Mucosa of stomach (tissue), 1 donor: ENCODE measurements around the gene LHFPL6.

Source experiments
- H3K27me3 ChIP-seq: one replicate; pipeline ENCODE4 v1.7.0; 2013; ENCODE audit warnings: mild to moderate bottlenecking, low read length; ENCODE audit not compliant: control insufficient read depth, insufficient read depth
- H3K36me3 ChIP-seq: one replicate; pipeline ENCODE4 v1.7.0; 2013; ENCODE audit warnings: low read length; ENCODE audit not compliant: control insufficient read depth, insufficient read depth
- H3K4me1 ChIP-seq: one replicate; pipeline ENCODE4 v1.7.0; 2013; ENCODE audit warnings: mild to moderate bottlenecking, low read length; ENCODE audit not compliant: control insufficient read depth, insufficient read depth
- H3K4me3 ChIP-seq: one replicate; pipeline ENCODE4 v1.7.0; 2013; ENCODE audit warnings: low read length
- H3K9ac ChIP-seq: one replicate; pipeline ENCODE4 v1.7.0; 2013; ENCODE audit warnings: mild to moderate bottlenecking, low read length, moderate library complexity
- H3K9me3 ChIP-seq: one replicate; pipeline ENCODE4 v1.7.0; 2013; ENCODE audit warnings: mild to moderate bottlenecking, low read length, moderate library complexity; ENCODE audit not compliant: control insufficient read depth
- donor health status: Pancreatic carcinoma.

The LHFPL6 gene

DNA sequence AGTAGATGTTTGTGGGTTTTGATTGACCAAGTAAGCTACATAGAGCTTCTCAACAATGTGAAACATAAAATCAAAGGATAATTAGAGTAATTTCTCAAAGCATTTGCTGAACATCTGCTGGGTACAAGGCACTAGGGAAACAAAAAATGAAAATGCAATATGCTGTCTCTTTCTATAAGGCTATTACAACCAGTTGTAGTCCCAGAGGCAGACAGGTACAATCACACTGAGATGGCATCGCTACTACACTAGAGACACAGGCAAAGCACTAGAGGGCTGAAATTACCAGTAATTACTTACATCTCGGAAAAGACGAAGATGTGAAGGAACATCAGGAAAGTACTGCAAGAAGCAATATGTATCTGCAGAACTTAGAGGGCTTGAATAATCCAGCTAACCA is 133.3 kb downstream of the LHFPL6 start:
- H3K36me3 ChIP-seq = no peaks in the 10 kb centered on the region
- no peak overlapping the region for H3K9ac ChIP-seq
- H3K27me3 ChIP-seq = no peaks in the 10 kb centered on the region
- H3K4me1 ChIP-seq = no peaks in the 10 kb centered on the region
- no peak overlapping the region for H3K4me3 ChIP-seq
- no peaks in the 10 kb centered on the region for H3K9me3 ChIP-seq

- no peaks in the 10 kb centered on the region for H3K36me3 ChIP-seq
Measured at GRCh38 chr13:39468306-39468705, 134.7 kb downstream of the LHFPL6 start.

GRCh38 chr13:39463611-39464010 is 139.4 kb downstream of the LHFPL6 start:
- H3K27me3 ChIP-seq = no peaks in the 10 kb centered on the region
- no peaks in the 10 kb centered on the region for H3K9me3 ChIP-seq
- no peaks in the 10 kb centered on the region for H3K36me3 ChIP-seq
- H3K9ac ChIP-seq = no peak overlapping the region
- no peaks in the 10 kb centered on the region for H3K4me1 ChIP-seq
- no peak overlapping the region for H3K4me3 ChIP-seq

More at GRCh38 chr13:39468306-39468705, 134.7 kb downstream of the LHFPL6 start:
- Histone ChIP-seq H3K27me3 (no peaks in the 10 kb centered on the region), H3K9me3 (no peaks in the 10 kb centered on the region), H3K4me1 (no peaks in the 10 kb centered on the region), H3K4me3 (no peak overlapping the region), H3K9ac (no peak overlapping the region)

- Histone ChIP-seq H3K9ac (no peak overlapping the region), H3K4me1 (no peaks in the 10 kb centered on the region), H3K27me3 (no peaks in the 10 kb centered on the region), H3K9me3 (no peaks in the 10 kb centered on the region), H3K36me3 (no peaks in the 10 kb centered on the region), H3K4me3 (no peak overlapping the region)
Measured at GRCh38 chr13:39462906-39463305, 140.1 kb downstream of the LHFPL6 start.

- no peaks in the 10 kb centered on the region for H3K27me3 ChIP-seq
- H3K9ac ChIP-seq = no peak overlapping the region
- no peaks in the 10 kb centered on the region for H3K36me3 ChIP-seq
- no peaks in the 10 kb centered on the region for H3K9me3 ChIP-seq
- H3K4me1 ChIP-seq = no peaks in the 10 kb centered on the region
- no peak overlapping the region for H3K4me3 ChIP-seq
Measured at GRCh38 chr13:39462428-39462827, 140.6 kb downstream of the LHFPL6 start.

DNA sequence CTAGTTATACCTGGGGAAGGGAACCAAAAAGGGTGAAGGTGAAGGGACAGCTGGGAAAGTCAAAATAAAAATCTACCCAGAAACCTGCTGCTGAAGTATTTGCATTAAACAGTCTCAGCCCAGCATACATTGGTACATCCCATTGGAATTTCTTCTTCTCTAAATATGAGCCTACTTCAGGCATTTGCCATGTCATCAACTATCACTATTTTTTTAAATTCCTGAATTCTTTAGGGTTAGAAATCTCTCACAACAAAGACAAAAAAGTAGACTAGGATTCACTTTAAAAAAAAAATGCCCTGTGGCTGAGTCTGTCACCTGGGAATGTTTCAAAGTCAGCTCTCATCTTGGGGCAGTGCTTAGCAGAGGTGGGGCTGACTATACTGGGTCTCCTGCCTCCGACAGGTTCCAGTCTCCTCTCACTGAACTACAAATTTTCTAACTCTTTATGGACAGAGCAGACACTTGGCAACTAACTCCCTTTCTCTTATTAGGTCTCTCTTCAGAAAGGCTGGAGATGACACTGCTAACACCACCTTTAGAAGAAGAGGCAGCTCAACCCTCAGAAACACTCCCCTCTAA is 141.2 kb downstream of the LHFPL6 start:
- no peak overlapping the region for H3K4me3 ChIP-seq
- no peaks in the 10 kb centered on the region for H3K4me1 ChIP-seq
- no peaks in the 10 kb centered on the region for H3K9me3 ChIP-seq
- H3K27me3 ChIP-seq = no peaks in the 10 kb centered on the region
- H3K9ac ChIP-seq = no peak overlapping the region
- no peaks in the 10 kb centered on the region for H3K36me3 ChIP-seq

DNA sequence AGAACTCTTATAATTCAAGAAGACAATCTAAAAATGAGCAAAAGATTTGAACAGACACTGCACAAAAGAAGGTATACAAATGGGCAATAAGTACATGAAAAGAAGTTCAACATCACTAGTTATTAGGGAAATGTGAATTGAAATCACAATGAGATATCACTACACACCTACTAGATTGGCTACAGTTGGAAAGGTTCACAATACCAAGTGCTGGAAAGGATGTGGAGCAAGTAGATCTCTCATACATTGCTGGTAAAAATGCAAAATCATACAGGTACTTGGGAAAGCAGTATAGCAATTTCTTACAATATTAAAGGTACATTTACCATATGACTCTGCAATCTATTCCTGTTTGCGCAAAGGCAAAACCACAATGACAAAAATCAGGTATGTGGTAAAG is 145.7 kb downstream of the LHFPL6 start:
- no peaks in the 10 kb centered on the region for H3K9me3 ChIP-seq
- no peaks in the 10 kb centered on the region for H3K4me1 ChIP-seq
- no peaks in the 10 kb centered on the region for H3K36me3 ChIP-seq
- no peak overlapping the region for H3K4me3 ChIP-seq
- H3K9ac ChIP-seq = no peak overlapping the region
- H3K27me3 ChIP-seq = no peaks in the 10 kb centered on the region

DNA sequence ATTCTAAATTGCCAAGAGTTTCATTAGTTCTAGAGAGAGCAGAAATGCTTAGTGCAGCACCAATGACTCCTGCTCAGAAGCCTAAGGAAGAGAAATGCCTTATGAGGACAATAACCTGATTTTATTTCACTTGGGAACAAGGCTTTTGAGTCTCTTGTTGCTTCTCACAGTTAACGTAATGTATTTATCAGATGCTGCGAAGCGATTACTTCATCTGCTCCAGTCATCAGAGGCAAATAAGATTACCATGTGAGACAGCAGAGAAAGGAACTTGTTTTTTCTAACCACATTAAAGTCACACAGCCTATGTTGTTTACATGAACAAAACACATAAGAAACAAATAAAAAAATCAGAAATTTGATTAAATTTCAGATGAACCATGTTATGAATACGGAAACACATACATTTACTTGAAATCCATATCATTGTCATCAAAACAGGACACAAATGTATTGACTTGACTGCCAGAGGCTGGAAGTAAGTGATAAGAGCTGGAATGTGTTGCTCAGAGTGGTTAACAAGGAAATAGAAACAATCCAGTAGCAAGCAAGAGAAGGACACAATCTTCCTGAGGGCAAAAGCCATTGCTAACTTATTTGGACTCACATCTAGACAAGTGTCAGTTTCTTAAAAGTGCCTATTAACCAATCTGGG is 147.3 kb downstream of the LHFPL6 start:
- Histone ChIP-seq H3K36me3 (no peaks in the 10 kb centered on the region), H3K4me3 (no peak overlapping the region), H3K9ac (no peak overlapping the region), H3K4me1 (no peaks in the 10 kb centered on the region), H3K27me3 (no peaks in the 10 kb centered on the region), H3K9me3 (no peaks in the 10 kb centered on the region)

- Histone ChIP-seq H3K4me1 (no peaks in the 10 kb centered on the region), H3K9me3 (no peaks in the 10 kb centered on the region)
Measured at GRCh38 chr13:39452834-39453233, 150.2 kb downstream of the LHFPL6 start.

GRCh38 chr13:39452417-39452816 is 150.6 kb downstream of the LHFPL6 start:
- Histone ChIP-seq H3K27me3 (no peaks in the 10 kb centered on the region), H3K9me3 (no peaks in the 10 kb centered on the region), H3K4me1 (no peaks in the 10 kb centered on the region), H3K9ac (peak overlapping the region; percentile 5), H3K36me3 (no peaks in the 10 kb centered on the region), H3K4me3 (no peak overlapping the region)

More at GRCh38 chr13:39452834-39453233, 150.2 kb downstream of the LHFPL6 start:
- Histone ChIP-seq H3K36me3 (no peaks in the 10 kb centered on the region), H3K27me3 (no peaks in the 10 kb centered on the region), H3K9ac (peak overlapping the region; percentile 5), H3K4me3 (no peak overlapping the region)

DNA sequence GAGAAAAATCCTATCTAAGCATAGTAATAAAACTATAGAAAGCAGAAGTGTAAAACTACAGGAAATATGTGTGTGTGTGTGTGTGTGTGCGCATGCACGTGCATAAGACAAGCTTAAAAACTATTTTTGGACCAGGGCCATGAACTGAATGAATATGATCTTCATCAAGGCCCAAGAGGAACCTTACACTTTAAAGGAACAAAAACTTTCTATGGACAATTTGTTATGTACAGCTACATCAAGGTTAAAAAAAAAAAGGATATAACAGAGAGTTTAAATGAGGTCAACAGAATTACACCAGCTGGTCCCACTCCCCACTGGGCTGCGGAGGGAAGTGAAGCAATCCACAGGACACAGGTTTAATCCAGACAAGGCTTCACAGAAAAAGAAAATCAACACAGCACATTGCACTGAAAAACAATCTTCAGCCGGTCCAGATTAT is 151.1 kb downstream of the LHFPL6 start:
- H3K9ac ChIP-seq = no peak overlapping the region
- no peaks in the 10 kb centered on the region for H3K36me3 ChIP-seq
- no peaks in the 10 kb centered on the region for H3K9me3 ChIP-seq
- no peaks in the 10 kb centered on the region for H3K4me1 ChIP-seq
- H3K27me3 ChIP-seq = no peaks in the 10 kb centered on the region
- H3K4me3 ChIP-seq = no peak overlapping the region

DNA sequence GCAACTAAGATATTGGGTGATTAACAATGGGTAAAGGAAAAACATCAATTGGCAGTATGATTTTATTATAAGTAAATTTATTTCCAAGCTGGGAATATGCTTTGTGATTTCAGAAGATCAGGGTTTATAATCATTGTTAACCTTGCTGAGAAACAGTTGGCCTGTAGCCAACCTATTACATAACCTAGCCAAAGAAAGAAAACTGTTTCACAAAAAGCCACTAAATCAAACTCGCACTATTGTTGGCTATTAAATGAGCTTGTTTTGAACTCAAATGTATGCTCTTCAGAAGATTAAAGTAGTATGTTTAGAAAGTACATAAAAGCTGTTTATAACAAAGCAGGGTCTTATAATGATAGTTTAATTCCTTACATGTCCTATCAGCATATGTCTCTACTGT is 151.7 kb downstream of the LHFPL6 start:
- no peaks in the 10 kb centered on the region for H3K36me3 ChIP-seq
- no peak overlapping the region for H3K9ac ChIP-seq
- H3K4me1 ChIP-seq = no peaks in the 10 kb centered on the region
- H3K4me3 ChIP-seq = no peak overlapping the region
- H3K9me3 ChIP-seq = no peaks in the 10 kb centered on the region
- no peaks in the 10 kb centered on the region for H3K27me3 ChIP-seq
